GM21717 (cell line): ENCODE data around the gene CNTN5.
"Not testable (repeated sequence)": the region's sequence is repeated elsewhere in the genome, so short reads cannot be mapped to it uniquely, and the experiment has no call there.

Source experiments
- ATAC-seq: cut with Tn5 transposase; IDR thresholded peaks from one replicate; pipeline ENCODE4 v1.9.1; 2021; ENCODE audit warnings: mild to moderate bottlenecking, moderate library complexity; ENCODE audit not compliant: unreplicated experiment

The CNTN5 gene

GRCh38 chr11:99020352-99021225 is at the start of gene CNTN5:
Gene CNTN5, plus strand, starts transcription at chr11:99020949.
- ATAC-seq, result no peak

- ATAC-seq, result no peak
Measured at GRCh38 chr11:98979205-98979604, 41.5 kb upstream of the CNTN5 start.

GRCh38 chr11:99015634-99016454 is 4.9 kb upstream of the CNTN5 start:
- peak; percentile 60 for ATAC-seq

GRCh38 chr11:99019696-99020095 is 1.1 kb upstream of the CNTN5 start:
- ATAC-seq, result no peak

- no peak for ATAC-seq
Measured at GRCh38 chr11:99037057-99037456, 16.3 kb downstream of the CNTN5 start.

- no peak for ATAC-seq
Measured at GRCh38 chr11:99063331-99063730, 42.6 kb downstream of the CNTN5 start.

- no peak for ATAC-seq
Measured at GRCh38 chr11:99065121-99065520, 44.4 kb downstream of the CNTN5 start.

GRCh38 chr11:99066618-99067317 is 46.0 kb downstream of the CNTN5 start:
- no peak for ATAC-seq

GRCh38 chr11:99068832-99069231 is 48.1 kb downstream of the CNTN5 start:
- peak; percentile 58 for ATAC-seq

GRCh38 chr11:99069856-99070444 is 49.2 kb downstream of the CNTN5 start:
- peak; percentile 86 for ATAC-seq

GRCh38 chr11:99079576-99079975 is 58.8 kb downstream of the CNTN5 start:
- no peak for ATAC-seq

GRCh38 chr11:99080154-99080553 is 59.4 kb downstream of the CNTN5 start:
- no peak for ATAC-seq

GRCh38 chr11:99098258-99098657 is 77.5 kb downstream of the CNTN5 start:
- ATAC-seq, result peak; percentile 18

GRCh38 chr11:99098751-99099150 is 78.0 kb downstream of the CNTN5 start:
- peak; percentile 99 for ATAC-seq

- no peak for ATAC-seq
Measured at GRCh38 chr11:99117603-99118002, 96.9 kb downstream of the CNTN5 start.

GRCh38 chr11:99133862-99134261 is 113.1 kb downstream of the CNTN5 start:
- ATAC-seq, result not testable (repeated sequence)

GRCh38 chr11:99135508-99135907 is 114.8 kb downstream of the CNTN5 start:
- no peak for ATAC-seq

GRCh38 chr11:99142237-99142636 is 121.5 kb downstream of the CNTN5 start:
- no peak for ATAC-seq

GRCh38 chr11:99148352-99148751 is 127.6 kb downstream of the CNTN5 start:
- ATAC-seq, result peak; percentile 58

- no peak for ATAC-seq
Measured at GRCh38 chr11:99154277-99154676, 133.5 kb downstream of the CNTN5 start.

- ATAC-seq, result no peak
Measured at GRCh38 chr11:99160447-99160846, 139.7 kb downstream of the CNTN5 start.
